H1 (cell line): ENCODE data around the gene SMIM31. TPM values are rescaled to one million over a fixed set of nuclear protein-coding genes. Genes with fewer than 3 reads are reported as not detected.

Experiments used
- CTCF ChIA-PET: fragments of 300-600 bp; sonication (Branson Sonifier 250); formaldehyde crosslinking; loops from one replicate; lab custom pipeline; 2021; ENCODE audit not compliant: partially characterized antibody; lab: Charles Lee
- POLR2A ChIA-PET: fragments of 300-600 bp; sonication (Branson Sonifier 250); formaldehyde crosslinking; loops from one replicate; lab custom pipeline; 2021; ENCODE audit warnings: inconsistent platforms; ENCODE audit not compliant: partially characterized antibody; lab: Charles Lee
- DNase-seq, 2 experiments: peaks; one replicate each; pipeline versions ENCODE4 v3.0.0 to v3.0.0-alpha.2; 2010 to 2022; ENCODE audit warnings: low spot score in 2 of 2, low read depth in 1 of 2, mixed read lengths in 1 of 2
- FAIRE-seq: peaks from 2 replicates; lab custom pipeline; 2011; peaks lifted over from hg19 to GRCh38; lab: Jason Lieb, UNC
- H2AFZ ChIP-seq: 2 replicates; pipeline ENCODE4 v1.8.1; 2012; ENCODE audit warnings: low read length, inconsistent platforms
- H2AK5ac ChIP-seq: 2 replicates; pipeline ENCODE4 v1.6.1; 2013; ENCODE audit warnings: low read depth, low read length
- H2BK120ac ChIP-seq: replicated peaks from 2 replicates; pipeline ENCODE3; 2013; ENCODE audit warnings: low read depth, low read length, inconsistent platforms
- H2BK12ac ChIP-seq: 2 replicates; pipeline ENCODE4 v1.6.1; 2013; ENCODE audit warnings: low read depth, low read length
- H2BK15ac ChIP-seq: 2 replicates; pipeline ENCODE4 v1.6.1; 2013; ENCODE audit warnings: low read length
- H2BK20ac ChIP-seq: 2 replicates; pipeline ENCODE4 v1.6.1; 2013; ENCODE audit warnings: low read length
- H2BK5ac ChIP-seq: 2 replicates; pipeline ENCODE4 v1.6.1; 2013; ENCODE audit warnings: low read depth, low read length
- H3K14ac ChIP-seq: 2 replicates; pipeline ENCODE4 v1.6.1; 2013; ENCODE audit warnings: inconsistent platforms; ENCODE audit not compliant: insufficient read length
- H3K18ac ChIP-seq: 2 replicates; pipeline ENCODE4 v1.6.1; 2013; ENCODE audit warnings: low read length; ENCODE audit errors: extremely low read depth
- H3K23ac ChIP-seq: 2 replicates; pipeline ENCODE4 v1.6.1; 2013; ENCODE audit warnings: inconsistent platforms; ENCODE audit not compliant: insufficient read length
- H3K23me2 ChIP-seq: 2 replicates; pipeline ENCODE4 v1.6.1; 2013; ENCODE audit warnings: low read depth, low read length
- H3K27ac ChIP-seq: 2 replicates; pipeline ENCODE4 v1.6.1; 2011; ENCODE audit warnings: low read depth, low read length, inconsistent platforms
- H3K27me3 ChIP-seq, 4 experiments: replicated peaks in 1 of 4; 1 replicate in 1 of 4; 2 replicates in 3 of 4; pipeline versions ENCODE4 v1.6.1 to v1.8.1; 2011 to 2013; ENCODE audit warnings: low read length in 3 of 4, mild to moderate bottlenecking in 3 of 4, inconsistent platforms in 2 of 4, mixed read lengths in 2 of 4, moderate library complexity in 1 of 4; ENCODE audit not compliant: control insufficient read depth in 3 of 4, insufficient read depth in 3 of 4; ENCODE audit errors: extremely low read depth in 1 of 4
- H3K36me3 ChIP-seq, 4 experiments: 2 replicates each; pipeline versions ENCODE4 v1.6.1 to v1.8.1; 2011 to 2013; ENCODE audit warnings: mild to moderate bottlenecking in 4 of 4, low read length in 3 of 4, moderate library complexity in 2 of 4, control low read depth in 1 of 4, inconsistent platforms in 1 of 4; ENCODE audit not compliant: insufficient read depth in 4 of 4, control insufficient read depth in 2 of 4
- H3K4ac ChIP-seq: replicated peaks from 2 replicates; pipeline ENCODE3; 2013; ENCODE audit warnings: low read length, low read depth, mixed read lengths, inconsistent platforms; ENCODE audit not compliant: insufficient read length
- H3K4me1 ChIP-seq, 4 experiments: replicated peaks in 1 of 4; 1 replicate in 1 of 4; 2 replicates in 3 of 4; pipeline versions ENCODE4 v1.6.1 to v1.8.1; 2011 to 2013; ENCODE audit warnings: low read length in 3 of 4, inconsistent platforms in 2 of 4, mixed read lengths in 1 of 4; ENCODE audit not compliant: insufficient read depth in 4 of 4, control insufficient read depth in 3 of 4
- H3K4me2 ChIP-seq, 2 experiments: 2 replicates each; pipeline versions ENCODE4 v1.6.1 to v1.8.1; 2011 to 2013; ENCODE audit warnings: low read depth in 2 of 2, low read length in 2 of 2, control low read depth in 1 of 2, inconsistent platforms in 1 of 2, mild to moderate bottlenecking in 1 of 2; ENCODE audit not compliant: insufficient read depth in 1 of 2
- H3K4me3 ChIP-seq, 4 experiments: fragments of 200-600, 300-600 bp in 1 of 4; sonication (generic), shearing (Covaris generic), sonication (Bioruptor Twin) in 1 of 4; 2 replicates each; pipeline versions ENCODE4 v1.5.1 to v1.8.1; 2011 to 2016; ENCODE audit warnings: low read length in 4 of 4, low read depth in 3 of 4, control low read depth in 2 of 4, inconsistent platforms in 2 of 4, mild to moderate bottlenecking in 2 of 4, mixed read lengths in 1 of 4, moderate library complexity in 1 of 4; ENCODE audit not compliant: insufficient read depth in 2 of 4; ENCODE audit errors: extremely low read depth in 1 of 4
- H3K56ac ChIP-seq: replicated peaks from 2 replicates; pipeline ENCODE3; 2013; ENCODE audit warnings: low read depth, mild to moderate bottlenecking, mixed read lengths, low read length, inconsistent platforms; ENCODE audit not compliant: insufficient read length
- H3K79me1 ChIP-seq: 2 replicates; pipeline ENCODE4 v1.6.1; 2013; ENCODE audit warnings: low read depth, low read length, control low read depth
- H3K79me2 ChIP-seq, 2 experiments: 2 replicates each; pipeline versions ENCODE4 v1.6.1 to v1.8.1; 2012 to 2013; ENCODE audit warnings: low read length in 2 of 2, mild to moderate bottlenecking in 2 of 2, inconsistent platforms in 1 of 2; ENCODE audit not compliant: insufficient read depth in 2 of 2, control insufficient read depth in 1 of 2
- H3K9ac ChIP-seq, 4 experiments: replicated peaks in 1 of 4; 1 replicate in 1 of 4; 2 replicates in 3 of 4; pipeline versions ENCODE4 v1.6.1 to v1.8.1; 2011 to 2013; ENCODE audit warnings: low read depth in 3 of 4, low read length in 3 of 4, control low read depth in 2 of 4, mild to moderate bottlenecking in 2 of 4, moderate library complexity in 2 of 4, inconsistent platforms in 1 of 4; ENCODE audit errors: extremely low read depth in 1 of 4
- H3K9me3 ChIP-seq, 2 experiments: 2 replicates each; pipeline versions ENCODE4 v1.6.1 to v1.8.1; 2012 to 2013; ENCODE audit warnings: mild to moderate bottlenecking in 2 of 2, moderate library complexity in 2 of 2, control low read depth in 1 of 2, inconsistent platforms in 1 of 2, low read depth in 1 of 2, low read length in 1 of 2, mixed read lengths in 1 of 2; ENCODE audit not compliant: insufficient read depth in 2 of 2
- H4K20me1 ChIP-seq, 2 experiments: replicated peaks in 1 of 2; 2 replicates each; pipeline versions ENCODE3 to v1.8.1; 2011 to 2013; ENCODE audit warnings: inconsistent platforms in 2 of 2, low read length in 2 of 2, mild to moderate bottlenecking in 1 of 2; ENCODE audit not compliant: insufficient read depth in 2 of 2, control insufficient read depth in 1 of 2
- H4K5ac ChIP-seq: 2 replicates; pipeline ENCODE4 v1.6.1; 2013; ENCODE audit warnings: low read length, low read depth, mixed read lengths, inconsistent platforms; ENCODE audit not compliant: insufficient read length
- H4K8ac ChIP-seq: 2 replicates; pipeline ENCODE4 v1.8.0; 2013; ENCODE audit warnings: mild to moderate bottlenecking, moderate library complexity, low read length, inconsistent platforms; ENCODE audit not compliant: insufficient read depth; ENCODE audit errors: extremely low read depth
- H4K91ac ChIP-seq: replicated peaks from 2 replicates; pipeline ENCODE3; 2013; ENCODE audit warnings: low read length, mixed read lengths, inconsistent platforms; ENCODE audit not compliant: insufficient read length
- CHD2 ChIP-seq: IDR thresholded peaks from 2 replicates; pipeline ENCODE4 v1.6.1; 2012; ENCODE audit warnings: low read length, improper control_type of control experiment
- GTF2F1 ChIP-seq: IDR thresholded peaks from 2 replicates; pipeline ENCODE4 v1.6.1; 2012; ENCODE audit warnings: low read depth, low read length, improper control_type of control experiment, borderline replicate concordance
- HDAC6 ChIP-seq: IDR thresholded peaks from one replicate; pipeline ENCODE4 v1.7.1; 2012; ENCODE audit warnings: low read depth, mild to moderate bottlenecking, inconsistent platforms, low read length, moderate library complexity
- JUN ChIP-seq: IDR thresholded peaks from 2 replicates; pipeline ENCODE4 v1.6.1; 2011; ENCODE audit warnings: low read depth, mild to moderate bottlenecking, improper control_type of control experiment, low read length
- JUND ChIP-seq: IDR thresholded peaks from 2 replicates; pipeline ENCODE4 v1.6.1; 2011; ENCODE audit warnings: mild to moderate bottlenecking, improper control_type of control experiment, low read length
- KDM5A ChIP-seq: fragments of 200-600 bp; IDR thresholded peaks from 2 replicates; pipeline ENCODE4 v1.7.1; 2012; ENCODE audit warnings: mild to moderate bottlenecking, low read length, inconsistent platforms, mixed read lengths
- POLR2AphosphoS5 ChIP-seq: IDR thresholded peaks from 2 replicates; pipeline ENCODE4 v1.6.1; 2011; ENCODE audit warnings: low read depth, low read length
- SP1 ChIP-seq: IDR thresholded peaks from 2 replicates; pipeline ENCODE4 v1.6.1; 2011; ENCODE audit warnings: low read depth, low read length
- SP4 ChIP-seq: IDR thresholded peaks from 2 replicates; pipeline ENCODE4 v1.6.1; 2012; ENCODE audit warnings: low read length, inconsistent platforms
- SRF ChIP-seq: IDR thresholded peaks from 2 replicates; pipeline ENCODE4 v1.6.1; 2011; ENCODE audit warnings: mild to moderate bottlenecking, low read depth, low read length, moderate library complexity
- TCF12 ChIP-seq: IDR thresholded peaks from 2 replicates; pipeline ENCODE4 v1.6.1; 2011; ENCODE audit warnings: low read depth, mild to moderate bottlenecking, low read length
- WGBS, 2 experiments: shearing (Covaris generic) in 1 of 2; methylation state at CpG; one replicate each; pipeline versions ENCODE4 v1.1.6 to v1.1.7; 2013 to 2015; ENCODE audit warnings: low lambda C conversion rate in 2 of 2, mixed read lengths in 2 of 2, inconsistent platforms in 1 of 2, low coverage in 1 of 2, missing lambda C conversion rate in 1 of 2; ENCODE audit not compliant: insufficient replicate concordance in 2 of 2, insufficient coverage in 1 of 2, insufficient read length in 1 of 2; ENCODE audit errors: extremely low coverage in 1 of 2, missing lambda C conversion rate in 1 of 2; 5-methylcytosine and 5-hydroxymethylcytosine counted together
- polyA plus RNA-seq, 7 experiments: library from polyadenylated mRNA; depleted of rRNA in 3 of 7; stranded (reverse) in 5 of 7; unstranded in 2 of 7; fragments of >200 nt in 5 of 7; fragments of 200-250 nt in 2 of 7; gene quantifications; 1 replicate in 5 of 7; 2 replicates in 1 of 7; 4 replicates in 1 of 7; pipeline versions ENCODE4 v1.2.1 to v1.2.3, GENCODE V29; 2011 to 2013; ENCODE audit warnings: missing spikeins in 2 of 7, mixed read lengths in 2 of 7
- total RNA-seq: library from RNA; stranded (reverse); fragmentation: NEBNext Ultra II Directional; extraction: Animal tissue kit (Norgen Biotek cat#: 25700); gene quantifications from 2 replicates; pipeline ENCODE4 v1.2.1, GENCODE V29; 2021

Gene SMIM31
- total and polyA plus RNA-seq, 2 of the 8 experiments (the other 6 are each of a cell fraction or from before 2014, with no cell fraction given): not detected

DNA sequence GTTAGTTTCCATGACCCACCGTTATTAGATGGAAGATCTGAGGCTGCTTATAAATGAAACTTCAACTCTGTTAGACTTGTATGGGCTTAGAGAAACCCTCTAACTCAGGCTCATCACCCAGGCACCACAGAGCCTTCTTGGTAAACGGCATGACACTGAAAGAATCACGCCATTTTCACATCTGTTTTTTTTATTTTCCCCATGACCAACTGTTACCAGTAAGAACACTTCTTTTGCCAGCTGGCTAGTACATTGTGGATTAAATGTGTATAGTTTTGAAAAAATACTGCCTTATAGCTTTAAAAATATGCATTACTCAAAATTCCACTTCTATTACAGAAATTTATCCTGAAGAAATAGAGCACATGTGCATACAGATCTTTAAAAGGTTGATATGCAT lies 75.0 kb downstream of the SMIM31 start:
- TF ChIP-seq SRF (no peak), CHD2 (no peak), KDM5A (no peak), GTF2F1 (no peak), JUN (no peak), TCF12 (no peak), JUND (no peak), POLR2AphosphoS5 (no peak), HDAC6 (no peak), SP1 (no peak), SP4 (no peak)
- Histone ChIP-seq H3K4me3 (no peak overlapping the region), H3K4me1 (no peaks in the 10 kb centered on the region; a peak in 2 of 7 replicates), H3K23me2 (no peaks in the 10 kb centered on the region; the same call in 1 of the 2 replicates), H3K14ac (no peak overlapping the region), H3K79me1 (no peaks in the 10 kb centered on the region), H4K5ac (no peak overlapping the region), H2BK12ac (no peak overlapping the region), H4K20me1 (no peaks in the 10 kb centered on the region), H3K56ac (no peak overlapping the region), H3K36me3 (no peaks in the 10 kb centered on the region), H2BK15ac (no peak overlapping the region), H2AK5ac (no peak overlapping the region), H2BK20ac (no peak overlapping the region), H2AFZ (no peak overlapping the region), H2BK5ac (no peak overlapping the region), H4K91ac (no peak overlapping the region), H4K8ac (no peak overlapping the region), H3K9me3 (no peaks in the 10 kb centered on the region), H3K27ac (no peak overlapping the region), H3K9ac (no peak overlapping the region), H3K18ac (no peak overlapping the region), H3K23ac (no peak overlapping the region), H2BK120ac (no peak overlapping the region), H3K4ac (no peak overlapping the region), H3K27me3 (no peaks in the 10 kb centered on the region), H3K79me2 (no peaks in the 10 kb centered on the region), H3K4me2 (no peak overlapping the region)
- FAIRE-seq (no peak), DNase-seq (no peak)
- ChIA-PET CTCF (interaction anchor here (0.7 to 1.5 kb wide), 4 partner anchors 12 to 97 kb away, joined by 3 to 5 read pairs (median 4); no protein-coding TSS in a partner anchor), POLR2A (no interaction called here)
- WGBS, 2 experiments: 95% methylated on average over 3 of the region's 3 CpGs; no CpG with 5 or more reads in 1 of the 2 experiments
